HepG2 (cell line): ENCODE results near the gene ANKRD65. TPM values are rescaled to one million over a fixed set of nuclear protein-coding genes. Genes with fewer than 3 reads are reported as not detected.

Experiments used
- CHCHD3 ChIP-seq: sonication (generic); formaldehyde crosslinking; IDR thresholded peaks from 2 replicates; pipeline ENCODE4 v1.8.0; 2022; ENCODE audit warnings: mild to moderate bottlenecking, missing genetic modification reagents, moderate library complexity
- HBP1 ChIP-seq: IDR thresholded peaks from 2 replicates; pipeline ENCODE4 v1.6.1; 2016; ENCODE audit warnings: low read depth, control low read depth
- HMGXB4 ChIP-seq, 2 experiments: sonication (generic) in 1 of 2; formaldehyde crosslinking in 1 of 2; IDR thresholded peaks; 2 replicates each; pipeline versions ENCODE4 v1.4.0 to v1.6.1; 2018 to 2020; ENCODE audit warnings: missing genetic modification reagents in 2 of 2, borderline replicate concordance in 1 of 2, low read depth in 1 of 2, mild to moderate bottlenecking in 1 of 2, missing biosample characterization in 1 of 2
- TEF ChIP-seq: sonication (generic); formaldehyde crosslinking; IDR thresholded peaks from 2 replicates; pipeline ENCODE4 v1.5.0; 2020; ENCODE audit warnings: missing genetic modification reagents
- THRA ChIP-seq: sonication (generic); formaldehyde crosslinking; IDR thresholded peaks from 2 replicates; pipeline ENCODE4 v1.4.0; 2020; ENCODE audit warnings: missing genetic modification reagents, borderline replicate concordance
- ZNF451 ChIP-seq: sonication (generic); formaldehyde crosslinking; IDR thresholded peaks from 2 replicates; pipeline ENCODE4 v1.5.0; 2020; ENCODE audit warnings: mild to moderate bottlenecking, missing genetic modification reagents
- ZNF503 ChIP-seq: sonication (generic); formaldehyde crosslinking; IDR thresholded peaks from 2 replicates; pipeline ENCODE4 v1.4.0; 2020; ENCODE audit warnings: missing genetic modification reagents
- ZNF549 ChIP-seq: sonication (generic); formaldehyde crosslinking; IDR thresholded peaks from 2 replicates; pipeline ENCODE4 v1.5.0; 2020; ENCODE audit warnings: missing genetic modification reagents
- ZNF609 ChIP-seq: sonication (generic); formaldehyde crosslinking; IDR thresholded peaks from 2 replicates; pipeline ENCODE4 v1.4.0; 2020; ENCODE audit warnings: mild to moderate bottlenecking, missing genetic modification reagents, borderline replicate concordance
- polyA plus RNA-seq, 8 experiments: library from polyadenylated mRNA; depleted of rRNA in 3 of 8; stranded (reverse) in 7 of 8; unstranded in 1 of 8; fragments of >200 nt; fragmentation: Illumina TruSeq in 4 of 8; extraction: Trizol in 4 of 8; gene quantifications; 2 replicates each; pipeline versions ENCODE4 v1.2.1 to v1.2.3, GENCODE V29; 2011 to 2016; ENCODE audit warnings: low read depth in 4 of 8, missing spikeins in 1 of 8, mixed read lengths in 1 of 8; ENCODE audit not compliant: insufficient read depth in 1 of 8
- total RNA-seq, 5 experiments: library from RNA; depleted of rRNA; stranded (reverse); fragments of >200 nt; fragmentation: Illumina TruSeq; extraction: Trizol; gene quantifications; 2 replicates each; pipeline ENCODE4 v1.2.3, GENCODE V29; 2016; ENCODE audit warnings: low read depth in 1 of 5

The ANKRD65 gene
- total and polyA plus RNA-seq, 2 of the 13 experiments (the other 11 are each of a cell fraction or from before 2014, with no cell fraction given): 12.1 to 30.1 TPM

GRCh38 chr1:1374929-1375662 lies 46.0 kb downstream of the ANKRD65 start, which contains the start of gene AURKAIP1 (continued):
- TF ChIP-seq THRA (CRISPR knock-in tag) (peak; percentile 84), ZNF609 (peak; percentile 84), HMGXB4 (CRISPR knock-in tag; IDR thresholded peaks at IDR 0.05; ENCODE audit: borderline replicate concordance in 1 of 2, low read depth in 1 of 2) (peak; percentile 98 to 99), ZNF503 (CRISPR knock-in tag) (peak; percentile 79), ZNF549 (CRISPR knock-in tag) (no peak), ZNF451 (CRISPR knock-in tag) (peak; percentile 83; the same call in 1 of the 2 replicates), CHCHD3 (CRISPR knock-in tag) (0 out of 2 replicates have a peak, but pooled peaks have one; percentile 44), TEF (CRISPR knock-in tag) (no peak), HBP1 (CRISPR knock-in tag) (peak; percentile 98)
